ENCODE measurements around the gene GALNS. TPM values are rescaled to one million over a fixed set of nuclear protein-coding genes. Genes with fewer than 3 reads are reported as not detected.
A peak's percentile ranks its signal among the peaks of the same experiment; 100 is the strongest.

The GALNS gene
- polyA plus RNA-seq, 2 of the 4 experiments (the other 2 are of a cell fraction): 7.0 to 31.2 TPM

DNA sequence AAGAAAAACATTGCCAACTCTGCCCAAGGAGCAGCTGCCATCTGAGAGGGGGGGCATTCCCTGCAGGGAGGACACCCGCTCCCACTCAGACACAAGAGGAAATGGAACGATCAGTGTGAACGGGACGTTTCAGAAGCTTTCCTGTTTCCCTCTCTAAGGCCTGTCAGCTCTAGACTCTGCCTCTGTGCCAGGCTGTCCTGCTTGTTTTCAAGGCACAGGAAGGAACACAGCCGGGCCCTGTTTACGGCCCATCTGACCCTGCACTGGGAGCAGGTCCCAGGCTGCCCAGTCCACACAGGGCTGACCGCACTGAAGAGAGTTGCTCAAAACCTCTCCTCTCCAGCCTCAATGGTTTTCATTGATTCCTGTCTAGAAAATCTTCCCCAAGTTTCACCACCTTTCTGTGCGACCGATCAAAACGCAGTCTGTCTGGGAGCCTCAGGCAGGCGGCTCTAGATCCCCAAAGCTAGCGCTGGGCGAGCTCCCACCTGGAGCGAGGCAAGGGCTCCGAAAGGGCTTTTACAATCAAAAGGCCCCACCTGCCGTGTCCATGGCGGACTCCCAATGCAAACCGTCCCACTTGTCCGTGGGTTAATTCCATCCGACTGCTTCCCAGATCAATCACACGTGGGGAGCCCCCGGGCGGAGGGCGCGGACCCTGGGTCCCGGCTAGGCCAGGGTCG, 73.2 kb downstream of the GALNS start:
- no peaks in the 10 kb centered on the region for H3K9me3 ChIP-seq
- H3K27ac ChIP-seq: peak overlapping the region; percentile 97 to 99
- WGBS (ENCODE audit: missing lambda C conversion rate): 32% methylated on average over 23 of the region's 27 CpGs
- DNase-seq (ENCODE audit: low read depth in 1 of 2, low spot score in 1 of 2): no peak
- peak overlapping the region; percentile 99 for H3K4me3 ChIP-seq
- ChIA-PET CTCF (interaction anchor here (0.6 to 5.6 kb wide), 14 partner anchors 10 to 1262 kb away, joined by 3 to 41 read pairs (median 4); no protein-coding TSS in a partner anchor), POLR2A (interaction anchor here (0.6 to 2.4 kb wide), 4 partner anchors 11 to 28 kb away, joined by 3 to 18 read pairs (median 3); partner anchors contain the start of gene APRT)
- peaks cover 48% of the 10 kb centered on the region for H3K4me1 ChIP-seq
- ATAC-seq: peak in 1 of 2 experiments; percentile 43; a peak in 3 of 6 replicates
- no peak for FAIRE-seq
- peak overlapping the region; percentile 95 for H3K4me2 ChIP-seq
- TF ChIP-seq CBX8 (IDR thresholded peaks at IDR 0.05) (no peak), EP300 (IDR thresholded peaks at IDR 0.05) (no peak), NPAS2 (CRISPR knock-in tag; IDR thresholded peaks at IDR 0.05; ENCODE audit: borderline replicate concordance) (no peak), CTCF (IDR thresholded peaks at IDR 0.05) (no peak), MAFK (IDR thresholded peaks at IDR 0.05; ENCODE audit: partially characterized antibody) (no peak), HOXB13 (CRISPR knock-in tag; IDR thresholded peaks at IDR 0.05; ENCODE audit: low read depth) (no peak), POLR2A (IDR thresholded peaks at IDR 0.05; ENCODE audit: low read length) (no peak), FOSB (CRISPR knock-in tag; IDR thresholded peaks at IDR 0.05) (no peak), RFX5 (IDR thresholded peaks at IDR 0.05) (no peak), KDM5A (IDR thresholded peaks at IDR 0.05) (no peak), PHF8 (IDR thresholded peaks at IDR 0.05; ENCODE audit: borderline replicate concordance, low read depth) (no peak), FOSL2 (IDR thresholded peaks at IDR 0.05) (no peak), FOSL2 (CRISPR knock-in tag; IDR thresholded peaks at IDR 0.05) (no peak), NR3C1 (IDR thresholded peaks at IDR 0.05) (no peak), HEYL (CRISPR knock-in tag; IDR thresholded peaks at IDR 0.05) (no peak), ESRRA (IDR thresholded peaks at IDR 0.05; ENCODE audit: borderline replicate concordance, low read length) (no peak), PBX3 (IDR thresholded peaks at IDR 0.05) (no peak)
- TF ChIP-seq, protein P1, sequence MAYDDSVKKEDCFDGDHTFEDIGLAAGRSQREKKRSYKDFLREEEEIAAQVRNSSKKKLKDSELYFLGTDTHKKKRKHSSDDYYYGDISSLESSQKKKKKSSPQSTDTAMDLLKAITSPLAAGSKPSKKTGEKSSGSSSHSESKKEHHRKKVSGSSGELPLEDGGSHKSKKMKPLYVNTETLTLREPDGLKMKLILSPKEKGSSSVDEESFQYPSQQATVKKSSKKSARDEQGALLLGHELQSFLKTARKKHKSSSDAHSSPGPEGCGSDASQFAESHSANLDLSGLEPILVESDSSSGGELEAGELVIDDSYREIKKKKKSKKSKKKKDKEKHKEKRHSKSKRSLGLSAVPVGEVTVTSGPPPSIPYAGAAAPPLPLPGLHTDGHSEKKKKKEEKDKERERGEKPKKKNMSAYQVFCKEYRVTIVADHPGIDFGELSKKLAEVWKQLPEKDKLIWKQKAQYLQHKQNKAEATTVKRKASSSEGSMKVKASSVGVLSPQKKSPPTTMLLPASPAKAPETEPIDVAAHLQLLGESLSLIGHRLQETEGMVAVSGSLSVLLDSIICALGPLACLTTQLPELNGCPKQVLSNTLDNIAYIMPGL (CRISPR knock-in tag; IDR thresholded peaks at IDR 0.05; ENCODE audit: borderline replicate concordance): no peak
- TF ChIP-seq, protein P2, sequence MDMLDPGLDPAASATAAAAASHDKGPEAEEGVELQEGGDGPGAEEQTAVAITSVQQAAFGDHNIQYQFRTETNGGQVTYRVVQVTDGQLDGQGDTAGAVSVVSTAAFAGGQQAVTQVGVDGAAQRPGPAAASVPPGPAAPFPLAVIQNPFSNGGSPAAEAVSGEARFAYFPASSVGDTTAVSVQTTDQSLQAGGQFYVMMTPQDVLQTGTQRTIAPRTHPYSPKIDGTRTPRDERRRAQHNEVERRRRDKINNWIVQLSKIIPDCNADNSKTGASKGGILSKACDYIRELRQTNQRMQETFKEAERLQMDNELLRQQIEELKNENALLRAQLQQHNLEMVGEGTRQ (IDR thresholded peaks at IDR 0.05): no peak
- TF ChIP-seq, protein P3, sequence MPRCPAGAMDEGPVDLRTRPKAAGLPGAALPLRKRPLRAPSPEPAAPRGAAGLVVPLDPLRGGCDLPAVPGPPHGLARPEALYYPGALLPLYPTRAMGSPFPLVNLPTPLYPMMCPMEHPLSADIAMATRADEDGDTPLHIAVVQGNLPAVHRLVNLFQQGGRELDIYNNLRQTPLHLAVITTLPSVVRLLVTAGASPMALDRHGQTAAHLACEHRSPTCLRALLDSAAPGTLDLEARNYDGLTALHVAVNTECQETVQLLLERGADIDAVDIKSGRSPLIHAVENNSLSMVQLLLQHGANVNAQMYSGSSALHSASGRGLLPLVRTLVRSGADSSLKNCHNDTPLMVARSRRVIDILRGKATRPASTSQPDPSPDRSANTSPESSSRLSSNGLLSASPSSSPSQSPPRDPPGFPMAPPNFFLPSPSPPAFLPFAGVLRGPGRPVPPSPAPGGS (IDR thresholded peaks at IDR 0.05): no peak
